Suppressor macrophage treated with lipopolysaccharide for 4 hours (primary cell): Measurements from ENCODE around the gene CLDN16.

Source experiments
- DNase-seq: peaks from one replicate; pipeline ENCODE4 v3.0.0-alpha.2; 2020

Gene CLDN16

GRCh38 chr3:190444006-190444405, 56.0 kb downstream of the CLDN16 start:
- no peak for DNase-seq

- no peak for DNase-seq
These were observed 56.7 kb downstream of the CLDN16 start for GRCh38 chr3:190444576-190445145.

GRCh38 chr3:190446573-190447279, 58.8 kb downstream of the CLDN16 start:
- no peak for DNase-seq

GRCh38 chr3:190448256-190448655, 60.3 kb downstream of the CLDN16 start:
- no peak for DNase-seq

GRCh38 chr3:190449801-190450200, 61.8 kb downstream of the CLDN16 start, which contains the start of gene TMEM207:
TMEM207 (minus strand) TSS chr3:190449901; CDS start chr3:190449809, 92 bp downstream.
- DNase-seq, result no peak

GRCh38 chr3:190455828-190456227, 67.9 kb downstream of the CLDN16 start:
- no peak for DNase-seq

- DNase-seq, result no peak
These were observed 68.8 kb downstream of the CLDN16 start for GRCh38 chr3:190456770-190457169.

- DNase-seq, result no peak
These were observed 70.1 kb downstream of the CLDN16 start for GRCh38 chr3:190458040-190458439.
